Measurements from ENCODE around the gene TTLL1. TPM values are rescaled to one million over a fixed set of nuclear protein-coding genes. Genes with fewer than 3 reads are reported as not detected.

The TTLL1 gene
- total RNA-seq, 4 donors from 2014 or later, result 1.1 to 3.8 (median 2.8) TPM

DNA sequence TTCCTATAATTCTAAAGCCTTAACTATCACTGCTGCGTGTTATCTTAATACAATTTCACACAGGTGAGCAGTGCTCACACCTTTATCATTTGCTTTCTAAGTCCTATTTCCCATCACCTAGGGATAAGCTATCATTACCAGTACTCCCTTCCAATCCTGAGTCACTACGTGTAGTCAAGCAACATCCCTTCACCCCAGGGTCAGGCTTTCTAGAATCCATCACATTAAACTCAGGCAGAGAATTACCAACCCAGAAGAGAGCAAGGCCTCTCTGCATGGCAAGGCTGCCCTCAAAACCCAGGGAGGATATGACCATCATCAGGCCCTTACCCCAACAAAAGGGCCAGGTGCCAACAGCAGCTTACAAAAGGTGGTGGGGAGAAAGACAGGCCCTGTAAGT lies 84.1 kb downstream of the TTLL1 start:
- Histone ChIP-seq H3K4me1 (peaks cover 60 to 100% (median 82%) of the 10 kb centered on the region in 4 donors), H3K9me3 (no peaks in the 10 kb centered on the region), H3K36me3 (no peaks in the 10 kb centered on the region), H3K4me3 (no peak overlapping the region), H3K27ac (peak overlapping the region; percentile 72 to 86 (median 82)), H3K27me3 (no peaks in the 10 kb centered on the region)
- TF ChIP-seq, protein P1, sequence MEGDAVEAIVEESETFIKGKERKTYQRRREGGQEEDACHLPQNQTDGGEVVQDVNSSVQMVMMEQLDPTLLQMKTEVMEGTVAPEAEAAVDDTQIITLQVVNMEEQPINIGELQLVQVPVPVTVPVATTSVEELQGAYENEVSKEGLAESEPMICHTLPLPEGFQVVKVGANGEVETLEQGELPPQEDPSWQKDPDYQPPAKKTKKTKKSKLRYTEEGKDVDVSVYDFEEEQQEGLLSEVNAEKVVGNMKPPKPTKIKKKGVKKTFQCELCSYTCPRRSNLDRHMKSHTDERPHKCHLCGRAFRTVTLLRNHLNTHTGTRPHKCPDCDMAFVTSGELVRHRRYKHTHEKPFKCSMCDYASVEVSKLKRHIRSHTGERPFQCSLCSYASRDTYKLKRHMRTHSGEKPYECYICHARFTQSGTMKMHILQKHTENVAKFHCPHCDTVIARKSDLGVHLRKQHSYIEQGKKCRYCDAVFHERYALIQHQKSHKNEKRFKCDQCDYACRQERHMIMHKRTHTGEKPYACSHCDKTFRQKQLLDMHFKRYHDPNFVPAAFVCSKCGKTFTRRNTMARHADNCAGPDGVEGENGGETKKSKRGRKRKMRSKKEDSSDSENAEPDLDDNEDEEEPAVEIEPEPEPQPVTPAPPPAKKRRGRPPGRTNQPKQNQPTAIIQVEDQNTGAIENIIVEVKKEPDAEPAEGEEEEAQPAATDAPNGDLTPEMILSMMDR (IDR thresholded peaks at IDR 0.05), result no peak
- TF ChIP-seq POLR2AphosphoS5 (IDR thresholded peaks at IDR 0.05) (no peak), POLR2A (IDR thresholded peaks at IDR 0.05) (no peak), EP300 (IDR thresholded peaks at IDR 0.05; ENCODE audit: low read depth) (no peak)
- in situ Hi-C loops (cut with MboI; ENCODE audit: low pct_ligation_motif_present in 1 of 4, low pct_unique_long_range_greater_than_20kb in 1 of 4, low sequenced_read_pairs in 3 of 4) (no loop called here), intact Hi-C loops (cut with DNase I; ENCODE audit: low total_unique reads) (no loop called here)
- 59 to 74% methylated on average over 2 of the region's 2 CpGs for WGBS, 2 donors (ENCODE audit: low coverage in 1 of 2)
- no peak for DNase-seq

DNA sequence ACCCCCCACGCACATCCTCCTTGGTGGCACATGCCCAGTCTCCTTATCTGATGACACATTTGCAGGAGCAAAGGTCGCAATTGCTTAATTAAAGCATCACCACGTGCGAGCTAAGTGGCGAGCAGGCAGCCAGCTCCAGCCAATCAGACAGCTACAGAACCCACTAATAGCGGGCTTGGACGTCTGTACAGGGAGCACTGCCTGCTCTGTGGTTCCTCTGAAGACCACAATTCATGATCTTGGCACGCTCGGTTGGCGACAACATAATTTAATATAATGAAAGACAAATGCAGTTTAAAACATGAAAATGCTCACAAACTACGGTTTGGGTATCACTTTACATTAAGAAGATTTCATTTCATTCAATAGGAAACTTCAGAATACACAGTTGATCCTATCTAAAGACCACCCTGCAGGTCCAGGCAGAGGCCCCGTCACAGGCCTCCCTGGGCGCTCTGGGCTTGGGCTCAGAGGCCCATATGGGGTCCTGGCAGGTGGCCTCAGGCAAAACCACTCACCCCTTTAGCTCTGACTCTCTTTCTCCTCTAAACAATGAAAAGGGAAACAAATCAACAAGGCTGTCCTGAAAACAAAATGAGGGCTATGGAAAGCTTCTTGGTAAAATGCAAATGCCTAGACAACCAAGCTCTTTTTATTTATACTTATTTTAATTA lies 84.7 kb downstream of the TTLL1 start:
- WGBS, 2 donors (ENCODE audit: low coverage in 1 of 2), result 51 to 85% methylated on average over 5 to 13 of the region's 13 CpGs
- TF ChIP-seq POLR2AphosphoS5 (IDR thresholded peaks at IDR 0.05) (peak in 2 of 3 donors; percentile 8 to 39), EP300 (IDR thresholded peaks at IDR 0.05; ENCODE audit: low read depth) (no peak)
- Histone ChIP-seq H3K4me3 (no peak overlapping the region), H3K36me3 (no peaks in the 10 kb centered on the region), H3K4me1 (peaks cover 58 to 95% (median 79%) of the 10 kb centered on the region in 4 donors), H3K27me3 (no peaks in the 10 kb centered on the region), H3K9me3 (no peaks in the 10 kb centered on the region), H3K27ac (peak overlapping the region; percentile 72 to 86 (median 82))
- in situ Hi-C loops (cut with MboI; ENCODE audit: low pct_ligation_motif_present in 1 of 4, low pct_unique_long_range_greater_than_20kb in 1 of 4, low sequenced_read_pairs in 3 of 4), result no loop called here
- intact Hi-C loops (cut with DNase I; ENCODE audit: low total_unique reads), result no loop called here
- peak; percentile 64 for DNase-seq

DNA sequence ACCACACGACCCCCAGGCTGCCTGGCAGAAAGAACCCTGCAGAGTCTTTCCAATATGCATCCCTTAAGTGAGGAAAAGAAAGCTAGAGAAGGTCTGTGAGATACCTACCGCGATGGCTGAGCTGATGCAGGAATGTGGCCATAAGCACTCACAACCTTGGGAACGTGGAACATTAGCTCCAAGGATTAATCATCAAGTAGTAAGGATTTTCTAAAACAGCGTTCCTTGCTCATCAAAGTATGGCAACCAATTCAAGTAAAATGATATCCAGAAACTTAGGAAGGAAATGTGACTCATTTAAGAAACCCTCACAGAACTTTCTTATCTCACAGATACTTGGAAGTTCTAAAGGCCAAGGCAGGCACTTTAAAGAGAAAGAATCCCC lies 87.0 kb downstream of the TTLL1 start:
- in situ Hi-C loops (cut with MboI; ENCODE audit: low pct_ligation_motif_present in 1 of 4, low pct_unique_long_range_greater_than_20kb in 1 of 4, low sequenced_read_pairs in 3 of 4) (no loop called here), intact Hi-C loops (cut with DNase I; ENCODE audit: low total_unique reads) (no loop called here)
- H3K27me3 ChIP-seq, result no peaks in the 10 kb centered on the region
- no peaks in the 10 kb centered on the region for H3K36me3 ChIP-seq
- no peak for DNase-seq
- H3K27ac ChIP-seq, result peak overlapping the region; percentile 42 to 81 (median 63)
- no peak for TF ChIP-seq EP300 (IDR thresholded peaks at IDR 0.05; ENCODE audit: low read depth)
- TF ChIP-seq, protein P1 (IDR thresholded peaks at IDR 0.05), result no peak
- WGBS, 2 donors (ENCODE audit: low coverage in 1 of 2), result 54 to 60% methylated on average over 4 to 5 of the region's 5 CpGs
- H3K4me3 ChIP-seq, result no peak overlapping the region
- H3K9me3 ChIP-seq, result no peaks in the 10 kb centered on the region
- peaks cover 43 to 87% (median 68%) of the 10 kb centered on the region in 4 donors for H3K4me1 ChIP-seq

DNA sequence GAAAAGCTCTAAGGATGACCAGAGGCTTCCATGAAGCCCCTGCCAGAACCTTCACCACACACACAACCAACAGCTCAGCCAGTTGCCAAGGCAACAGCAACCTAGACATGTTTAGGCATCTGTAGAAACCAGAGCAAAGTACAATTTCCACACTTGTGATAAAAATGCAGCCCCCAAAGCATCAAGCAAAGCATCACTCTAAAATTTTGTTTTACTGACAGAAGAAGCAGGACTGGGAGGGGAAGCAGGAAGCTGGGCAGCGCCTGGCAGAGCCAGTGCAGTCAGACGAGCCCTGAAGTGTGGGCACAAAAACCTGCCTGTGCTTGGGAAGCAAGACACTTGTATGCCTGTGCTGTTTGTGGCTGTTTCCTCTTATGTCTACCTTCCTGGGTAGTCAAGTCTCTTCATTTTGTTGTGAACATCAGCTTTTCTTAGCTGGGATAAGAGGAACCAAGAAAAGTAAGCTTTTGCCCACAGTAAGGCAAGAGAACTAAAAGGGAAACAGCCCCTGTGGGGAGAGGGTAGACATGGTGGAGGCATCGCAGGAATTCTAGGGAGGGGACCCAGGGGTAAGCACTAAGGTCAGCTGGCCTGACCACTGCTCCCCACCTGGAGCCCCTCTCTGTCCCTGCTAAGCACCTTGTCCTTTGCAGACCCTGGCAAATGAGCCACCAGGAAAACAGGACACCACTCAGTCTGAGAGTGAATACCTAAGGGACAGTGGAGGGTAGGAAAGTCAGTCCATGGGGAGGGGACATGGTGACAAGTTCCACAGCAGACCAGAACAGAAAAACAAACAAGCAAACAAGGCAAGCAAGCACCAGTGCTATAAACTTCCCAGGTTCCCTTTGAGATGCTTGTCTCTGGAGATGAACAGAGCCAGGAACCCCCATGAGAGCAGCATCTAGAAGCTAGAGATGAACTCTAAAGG lies 87.7 kb downstream of the TTLL1 start:
- TF ChIP-seq, protein P1 (IDR thresholded peaks at IDR 0.05), result no peak
- no peak for TF ChIP-seq EP300 (IDR thresholded peaks at IDR 0.05; ENCODE audit: low read depth)
- no peak for TF ChIP-seq POLR2A (IDR thresholded peaks at IDR 0.05)
- no peak for TF ChIP-seq POLR2AphosphoS5 (IDR thresholded peaks at IDR 0.05)
- Histone ChIP-seq H3K9me3 (no peaks in the 10 kb centered on the region), H3K27me3 (no peaks in the 10 kb centered on the region), H3K36me3 (no peaks in the 10 kb centered on the region), H3K4me1 (peaks cover 49 to 87% (median 69%) of the 10 kb centered on the region in 4 donors), H3K4me3 (no peak overlapping the region), H3K27ac (peak overlapping the region; percentile 42 to 69 (median 58))
- in situ Hi-C loops (cut with MboI; ENCODE audit: low pct_ligation_motif_present in 1 of 4, low pct_unique_long_range_greater_than_20kb in 1 of 4, low sequenced_read_pairs in 3 of 4), result no loop called here
- WGBS, 2 donors (ENCODE audit: low coverage in 1 of 2), result 63% methylated on average over 2 of the region's 3 CpGs; no CpG with 5 or more reads in 1 of the 2 donors
- no peak for DNase-seq
- intact Hi-C loops (cut with DNase I; ENCODE audit: low total_unique reads), result no loop called here
